HTR-8/SVneo (cell line): Measurements from ENCODE around the gene FLACC1.
"Not testable (repeated sequence)": the region's sequence is repeated elsewhere in the genome, so short reads cannot be mapped to it uniquely, and the experiment has no call there.

Experiments
- DNase-seq: peaks from one replicate; pipeline ENCODE4 v3.0.0; 2011; ENCODE audit warnings: low spot score, mixed read lengths; ENCODE audit not compliant: insufficient read length
- FAIRE-seq: peaks from 2 replicates; lab custom pipeline; 2011; peaks lifted over from hg19 to GRCh38; lab: Jason Lieb, UNC

FLACC1 gene

DNA sequence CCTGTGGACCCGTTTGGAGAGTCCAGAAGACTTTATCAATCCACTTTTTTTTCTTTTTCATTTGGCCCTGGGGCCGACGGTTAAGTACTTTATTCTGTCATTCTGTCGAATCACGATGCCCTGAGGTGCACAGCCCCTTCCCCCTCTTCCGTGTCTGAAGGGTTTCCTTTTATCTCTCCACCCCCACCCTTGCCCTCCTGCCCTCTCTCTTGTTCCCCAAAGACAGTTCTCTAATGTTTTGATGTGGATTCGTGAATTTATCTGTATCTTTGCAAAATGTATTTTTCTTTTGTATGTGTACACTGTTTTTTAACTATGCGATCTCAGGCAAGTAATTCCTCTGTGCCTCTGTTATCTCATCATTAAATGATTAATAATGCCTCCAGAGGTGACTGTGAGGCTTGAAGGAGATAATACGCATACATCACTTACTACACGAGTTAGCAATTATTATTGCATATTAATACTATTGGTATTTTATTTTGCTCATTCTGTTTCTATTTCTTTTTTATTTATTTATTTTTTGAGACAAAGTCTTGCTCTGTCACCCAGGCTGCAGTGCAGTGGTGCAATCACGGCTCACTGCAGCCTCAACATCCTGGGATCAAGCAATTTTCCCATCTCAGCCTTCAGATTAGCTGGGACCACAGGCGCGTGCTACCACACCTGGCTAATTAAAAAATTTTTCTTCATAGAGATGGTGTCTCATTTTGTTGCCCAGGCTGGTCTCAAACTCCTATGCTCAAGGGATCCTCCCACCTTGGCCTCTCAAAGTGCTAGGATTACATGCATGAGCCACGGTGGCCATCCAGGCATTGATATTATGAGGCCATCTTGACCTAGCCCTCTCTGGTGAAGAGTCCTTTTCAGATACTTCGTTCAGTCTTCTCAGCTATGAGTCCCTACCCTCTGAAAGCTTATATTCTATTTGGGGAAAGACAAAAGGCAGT is 98.2 kb downstream of the FLACC1 start:
- no peak for FAIRE-seq
- DNase-seq, result no peak

- FAIRE-seq, result no peak
- peak; percentile 75 for DNase-seq
These were observed 99.0 kb downstream of the FLACC1 start for GRCh38 chr2:201257956-201258665.

GRCh38 chr2:201257381-201257955 is 99.7 kb downstream of the FLACC1 start:
- FAIRE-seq, result no peak
- no peak for DNase-seq

DNA sequence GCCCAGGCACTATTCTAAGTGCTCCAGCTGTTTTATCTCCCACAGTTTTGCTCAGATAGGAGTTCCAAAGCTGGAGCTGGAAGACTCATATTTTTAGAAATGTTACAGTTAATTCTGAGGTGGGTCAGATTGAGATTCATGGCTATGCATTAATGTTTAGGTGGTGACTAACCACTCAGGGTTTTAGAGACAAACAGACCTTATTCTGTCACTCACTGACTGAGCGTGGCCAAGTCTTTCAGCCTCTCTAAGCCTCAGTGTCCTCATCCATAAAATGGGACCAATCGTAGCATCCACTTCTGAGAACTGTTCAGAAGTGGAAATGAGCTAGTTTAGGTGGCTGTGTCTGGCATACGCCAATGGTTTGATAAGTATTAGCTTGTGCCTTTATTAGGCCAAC is 101.1 kb downstream of the FLACC1 start:
- no peak for FAIRE-seq

DNA sequence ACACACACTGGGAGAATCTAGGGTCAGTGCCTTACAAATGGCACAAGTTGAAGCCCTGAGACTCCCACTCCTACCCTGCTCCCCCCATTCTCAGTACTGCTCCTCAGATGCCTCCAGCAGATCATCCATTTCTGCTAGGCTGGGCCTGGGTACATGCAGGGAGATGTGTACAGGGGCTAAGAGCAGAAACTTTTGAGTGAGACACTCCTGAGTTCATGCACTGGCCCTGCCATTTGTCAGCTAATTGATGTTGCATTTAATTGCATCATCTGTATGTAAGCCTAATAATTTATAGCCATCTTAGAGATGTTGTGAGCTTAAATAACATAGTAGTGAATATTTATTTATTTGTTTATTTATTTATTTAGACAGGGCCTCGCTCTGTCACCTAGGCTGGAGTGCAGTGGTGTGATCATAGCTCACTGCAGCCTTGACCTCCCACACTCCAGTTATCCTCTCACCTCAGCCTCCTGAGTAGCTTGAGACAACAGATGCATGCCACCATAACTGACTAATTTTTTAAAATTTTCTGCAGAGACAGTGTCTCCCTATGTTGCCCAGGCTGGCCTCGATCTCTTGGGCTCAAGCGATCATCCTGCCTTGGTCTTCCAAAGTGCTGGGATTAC is 101.6 kb downstream of the FLACC1 start:
- DNase-seq, result no peak
- no peak for FAIRE-seq

More for the DNA sequence above, 101.1 kb downstream of the FLACC1 start:
- DNase-seq, result no peak

DNA sequence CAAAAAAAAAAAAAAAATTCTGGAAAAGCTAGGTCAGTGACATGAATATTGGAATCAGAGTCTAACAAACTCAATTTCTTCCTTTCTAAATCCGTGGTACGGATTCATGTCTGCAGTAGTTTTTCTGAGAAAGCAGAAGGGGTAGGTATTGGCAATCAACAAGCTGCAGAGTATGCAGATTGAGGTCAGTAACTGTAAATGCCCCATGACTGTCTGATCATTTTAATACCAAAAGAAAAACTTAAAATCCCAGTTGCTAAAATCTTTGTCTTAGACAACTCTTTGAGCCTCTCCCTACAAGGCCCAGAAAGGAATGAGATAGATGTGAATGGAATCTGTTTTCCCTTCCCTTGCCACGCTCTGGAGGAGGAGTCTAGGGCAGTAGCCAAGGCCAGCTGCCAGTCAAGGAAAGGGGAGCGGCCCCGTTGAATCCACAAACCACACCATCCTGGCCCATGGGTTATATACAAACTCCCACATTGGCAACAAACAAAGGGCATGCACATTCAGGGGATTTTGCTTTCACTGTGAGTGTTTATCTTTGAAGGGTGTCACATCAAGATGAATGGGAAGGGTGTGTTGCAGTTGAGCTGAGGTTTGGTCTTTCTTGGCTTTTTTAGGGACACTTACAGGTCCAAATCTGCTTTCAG is 102.9 kb downstream of the FLACC1 start:
- no peak for DNase-seq
- FAIRE-seq, result no peak

- FAIRE-seq, result no peak
These were observed 106.4 kb downstream of the FLACC1 start for GRCh38 chr2:201250741-201251140.

GRCh38 chr2:201249889-201250288 is 107.3 kb downstream of the FLACC1 start:
- DNase-seq (no peak), FAIRE-seq (no peak)

More at GRCh38 chr2:201250741-201251140, 106.4 kb downstream of the FLACC1 start:
- no peak for DNase-seq

DNA sequence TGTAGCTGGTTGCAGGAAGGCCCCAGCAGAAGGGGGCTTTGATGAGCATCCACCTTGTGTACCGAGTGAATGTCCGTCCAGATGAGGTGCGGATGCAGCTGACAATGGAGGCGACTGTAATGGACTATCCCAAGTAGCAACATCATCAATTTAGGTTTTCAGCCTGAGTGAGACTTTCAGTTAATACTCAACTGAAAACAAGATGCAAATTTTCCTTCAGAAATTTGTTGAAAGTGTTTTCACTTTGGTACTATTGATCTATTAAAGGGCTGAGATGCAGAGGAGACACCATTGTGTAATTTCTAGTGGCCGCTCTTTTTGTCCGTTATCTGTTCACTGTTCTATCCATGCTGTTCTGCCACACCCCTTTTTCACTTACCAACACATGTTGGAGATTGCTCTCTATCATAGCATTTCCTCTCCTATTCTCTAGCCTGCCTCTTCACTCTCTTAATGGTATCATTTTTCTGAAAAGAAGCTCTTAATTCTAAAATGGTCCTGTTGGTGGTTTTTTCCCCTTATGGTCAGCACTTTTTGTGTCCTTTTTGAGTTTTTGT is 108.8 kb downstream of the FLACC1 start:
- DNase-seq, result no peak
- no peak for FAIRE-seq

DNA sequence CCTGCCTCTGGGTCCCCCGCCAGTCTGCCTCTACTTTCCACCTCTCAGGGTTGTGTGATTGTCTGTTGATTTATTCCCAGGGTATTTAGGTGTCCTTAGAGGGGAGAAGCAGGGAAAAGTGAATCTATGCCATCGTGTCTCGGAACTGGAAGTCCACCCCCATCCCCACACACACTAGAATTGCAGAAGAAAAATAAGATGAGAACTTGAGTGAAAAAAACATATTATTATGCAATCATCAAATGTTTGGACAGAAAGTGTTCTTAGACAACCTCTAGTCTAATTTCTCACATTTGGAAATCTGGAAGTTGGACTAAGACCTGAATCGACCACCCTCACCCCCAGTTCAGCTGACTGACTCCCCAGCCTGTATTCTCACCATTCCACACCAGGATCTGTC is 110.9 kb downstream of the FLACC1 start:
- DNase-seq (no peak), FAIRE-seq (no peak)

- DNase-seq (no peak), FAIRE-seq (no peak)
These were observed 112.3 kb downstream of the FLACC1 start for GRCh38 chr2:201244829-201245228.

GRCh38 chr2:201242571-201243277 is 114.4 kb downstream of the FLACC1 start:
- no peak for DNase-seq
- FAIRE-seq, result no peak

- not testable (repeated sequence) for FAIRE-seq, DNase-seq
These were observed 117.8 kb downstream of the FLACC1 start for GRCh38 chr2:201239167-201239935.
